CD4-positive, alpha-beta T cell treated with Interleukin-6 at 100 ng/mL for 8 hours (primary cell): Measurements from ENCODE around the gene GLRA1.
A peak's percentile ranks its signal among the peaks of the same experiment; 100 is the strongest.
"Not testable (repeated sequence)": the region's sequence is repeated elsewhere in the genome, so short reads cannot be mapped to it uniquely, and the experiment has no call there.

Experiments used
- DNase-seq: peaks from one replicate; pipeline ENCODE4 v3.0.0-alpha.2; 2020; ENCODE audit warnings: mixed read lengths, low spot score

GLRA1 gene

DNA sequence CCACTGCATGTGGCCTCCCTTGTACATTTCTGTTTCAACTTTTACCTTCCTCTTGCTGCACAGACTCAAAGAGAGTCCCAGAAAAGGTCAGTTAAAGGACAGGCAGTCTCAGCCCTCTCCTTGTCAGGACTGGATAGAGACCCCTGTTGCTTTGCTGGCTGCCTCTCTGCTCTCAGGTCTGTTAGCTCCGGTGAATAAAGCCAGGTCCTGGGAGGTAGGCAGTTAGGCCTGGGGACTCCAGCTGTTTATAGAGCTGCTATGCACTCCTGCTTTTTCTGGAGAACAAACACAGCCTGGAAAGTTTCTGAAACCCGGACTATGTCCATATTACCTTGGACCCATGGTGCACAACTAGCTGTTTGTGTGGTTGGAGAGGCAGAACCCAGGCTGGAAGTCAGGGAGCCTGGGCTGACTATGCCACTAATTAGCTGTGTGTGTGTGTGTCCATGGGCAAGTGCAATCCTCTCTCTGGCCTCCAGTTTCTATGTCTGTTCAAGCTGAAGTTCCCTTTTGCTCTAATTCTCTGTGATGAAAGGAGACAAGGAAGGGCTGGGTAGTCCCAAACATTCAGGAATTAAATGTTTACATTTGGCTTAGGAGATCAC is 42.9 kb downstream of the GLRA1 start:
- no peak for DNase-seq

DNA sequence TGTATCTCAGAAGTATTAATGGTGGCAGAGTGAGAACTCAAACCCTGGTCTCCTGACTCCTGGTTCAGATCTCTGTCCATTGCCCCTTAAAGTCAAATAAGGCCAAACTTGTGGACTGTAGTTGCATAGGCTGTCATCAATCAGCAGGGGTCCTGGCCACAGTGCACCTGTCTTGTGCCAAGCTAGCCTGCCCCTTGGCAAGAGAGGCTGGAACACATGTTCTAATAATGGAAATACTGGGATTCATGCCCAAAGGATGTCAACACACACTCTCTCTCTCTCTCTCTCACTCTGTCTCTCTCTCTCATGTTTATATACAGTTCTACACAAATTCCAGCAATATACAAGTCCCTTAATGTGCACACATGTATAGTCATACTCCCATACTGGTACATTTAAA is 44.3 kb downstream of the GLRA1 start:
- DNase-seq, result no peak

DNA sequence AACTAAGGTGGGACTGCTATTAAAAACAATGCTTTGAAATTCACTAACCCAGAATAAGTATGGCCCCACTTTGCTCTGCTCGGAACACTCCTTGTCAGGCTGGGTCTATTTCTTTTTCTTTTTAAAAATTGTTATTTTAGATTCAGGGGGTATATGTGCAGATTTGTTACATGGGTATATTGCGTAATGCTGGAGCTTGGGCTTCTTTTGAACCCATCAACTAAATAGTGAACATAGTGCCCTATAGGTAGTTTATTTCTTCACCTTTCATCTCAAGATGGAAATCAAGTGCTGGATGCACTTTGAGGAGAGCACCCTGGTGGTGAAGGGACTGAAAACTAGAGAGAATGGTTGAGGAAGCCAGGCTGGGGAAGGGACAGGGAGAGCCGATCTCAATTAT is 51.0 kb downstream of the GLRA1 start:
- DNase-seq, result no peak

DNA sequence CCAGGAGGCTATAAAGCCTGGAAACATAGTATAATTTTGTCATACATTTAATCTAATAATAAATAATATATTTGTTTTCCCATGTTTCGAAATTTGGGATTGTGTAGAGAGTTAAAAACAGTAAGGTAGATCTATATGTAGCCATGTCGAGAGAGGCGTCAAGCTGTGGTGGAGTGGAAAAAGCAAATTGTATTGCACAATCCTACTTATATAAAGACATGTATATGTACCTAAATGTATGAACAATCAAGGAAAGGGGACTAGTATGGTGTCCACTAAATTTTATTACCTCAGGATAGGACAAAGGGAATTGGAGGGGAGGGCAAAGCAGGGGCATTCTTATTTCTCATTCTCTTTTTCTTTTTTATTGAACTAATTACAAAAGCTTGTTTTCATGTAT is 52.0 kb downstream of the GLRA1 start:
- DNase-seq, result no peak

DNA sequence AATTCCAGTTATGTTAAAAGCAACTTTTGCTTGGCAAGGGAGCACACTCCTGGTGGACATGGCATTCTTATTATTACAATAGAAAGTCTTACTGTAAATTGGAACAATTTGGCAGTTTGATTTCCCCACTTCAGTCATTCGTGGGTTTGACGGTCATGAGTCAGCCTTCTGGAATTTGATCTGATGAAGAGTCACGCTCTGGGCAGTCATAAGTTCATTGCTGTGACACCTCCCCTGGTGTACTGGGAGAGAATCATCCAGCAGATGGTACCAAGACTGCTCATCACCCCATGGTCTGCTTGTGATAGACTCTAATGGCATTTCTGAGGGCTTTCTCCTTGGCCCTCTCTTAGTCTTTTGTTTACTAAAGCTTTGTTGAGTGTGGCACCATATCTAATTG is 53.8 kb downstream of the GLRA1 start:
- no peak for DNase-seq

DNA sequence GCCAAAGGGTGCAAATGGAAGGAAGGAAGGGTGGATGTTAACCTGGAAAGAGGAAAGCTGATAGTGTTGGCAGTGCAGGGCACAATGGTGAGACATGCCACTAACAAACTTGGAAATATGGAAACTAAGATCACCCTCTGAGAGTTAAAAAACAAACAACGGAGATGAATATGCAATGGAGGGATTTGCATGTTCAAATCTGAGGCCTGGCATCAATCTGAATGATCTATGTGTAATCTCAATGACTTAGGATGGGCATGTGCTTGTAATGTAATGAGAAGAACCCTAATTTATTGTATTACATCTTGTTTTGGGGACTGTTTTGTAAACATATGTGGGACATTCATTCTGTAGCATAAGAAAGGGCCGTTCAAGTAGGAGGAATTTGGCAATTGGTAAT is 54.4 kb downstream of the GLRA1 start:
- no peak for DNase-seq

DNA sequence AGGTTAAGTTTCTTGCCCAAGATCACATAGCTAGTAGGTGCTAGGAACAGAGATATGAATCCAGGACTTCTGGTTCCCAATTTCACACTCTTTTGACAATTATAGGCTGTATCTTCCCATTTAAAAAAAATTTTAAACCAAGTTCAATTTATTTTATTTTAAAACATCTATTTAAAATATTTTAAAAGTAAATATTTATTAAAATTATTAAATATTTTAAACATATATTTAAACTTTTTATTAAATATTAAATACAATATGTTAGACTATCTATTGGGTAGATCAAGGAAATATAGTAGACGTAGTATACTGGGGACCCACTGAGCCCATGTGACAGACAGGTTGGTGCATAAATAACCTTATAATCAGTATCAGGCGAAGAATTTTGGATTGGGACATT is 54.8 kb downstream of the GLRA1 start:
- DNase-seq, result no peak

DNA sequence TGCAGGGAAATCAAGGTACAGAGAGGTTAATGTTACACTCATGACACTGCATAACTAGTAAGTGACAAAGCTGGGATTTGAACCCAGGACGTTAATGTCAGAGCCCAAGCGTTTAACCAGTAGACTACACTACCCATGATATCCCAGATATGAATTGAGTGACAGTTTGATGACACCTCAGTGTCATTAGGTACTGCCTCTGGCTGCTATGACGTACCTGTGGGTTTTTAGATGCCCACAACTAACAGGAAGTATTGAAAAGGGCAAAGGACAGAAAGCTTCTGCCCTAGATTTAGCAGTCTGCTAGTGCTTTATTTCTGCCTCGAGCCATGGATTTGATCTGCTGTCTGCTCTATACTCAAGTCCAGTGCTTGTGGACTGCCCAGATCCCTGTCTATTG is 56.2 kb downstream of the GLRA1 start:
- DNase-seq, result no peak

DNA sequence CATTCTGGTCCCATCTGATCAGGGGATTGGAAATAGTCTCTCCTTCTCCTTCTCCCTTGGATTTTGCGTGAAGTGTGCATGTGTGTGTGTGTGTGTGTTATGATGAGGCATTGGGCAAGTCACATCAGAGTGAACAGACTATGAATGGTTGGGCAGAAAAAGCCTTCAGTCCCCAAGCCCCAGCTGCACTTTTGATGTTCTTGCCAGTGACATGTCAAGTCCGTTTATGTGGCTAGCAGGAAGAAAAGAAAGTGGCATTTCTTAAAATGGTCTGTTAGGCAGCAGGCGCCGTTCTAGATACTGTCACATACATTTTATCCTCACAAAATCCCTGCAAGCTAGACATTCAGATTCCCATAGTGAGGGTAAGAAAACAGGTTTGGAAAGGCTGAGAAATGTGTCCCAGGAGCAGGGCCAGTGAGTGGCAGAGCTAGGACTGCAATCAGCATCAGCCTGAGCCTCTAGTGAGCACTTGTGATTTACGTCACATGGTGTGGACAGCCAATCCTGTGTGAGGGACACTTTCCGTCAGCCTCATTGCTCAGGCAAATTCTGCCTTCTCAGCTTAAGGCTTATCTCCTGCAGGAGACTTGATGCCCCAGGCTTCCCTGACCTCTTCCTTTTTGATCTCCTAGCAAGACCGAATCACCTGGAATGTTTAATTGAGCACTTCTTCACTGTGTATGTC is 60.4 kb downstream of the GLRA1 start:
- DNase-seq, result no peak

DNA sequence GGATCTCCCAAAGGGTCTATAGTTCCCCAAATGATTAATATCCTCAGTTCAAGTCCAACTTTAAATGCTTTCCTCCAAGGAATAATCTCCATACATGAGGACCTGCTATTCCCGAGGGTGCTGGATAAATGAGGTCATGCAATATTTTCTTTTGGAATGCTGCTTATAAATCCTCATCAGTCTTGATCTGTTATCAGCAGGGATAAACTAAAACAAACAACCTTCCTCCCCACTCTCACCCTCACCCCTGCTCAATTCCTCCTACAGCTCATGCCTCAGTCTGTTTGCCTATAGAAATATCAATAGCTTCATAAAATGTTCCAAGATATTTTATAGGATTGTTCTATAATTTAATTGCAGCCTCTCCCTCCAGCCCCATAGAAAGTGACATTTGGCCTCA is 61.1 kb downstream of the GLRA1 start:
- no peak for DNase-seq

DNA sequence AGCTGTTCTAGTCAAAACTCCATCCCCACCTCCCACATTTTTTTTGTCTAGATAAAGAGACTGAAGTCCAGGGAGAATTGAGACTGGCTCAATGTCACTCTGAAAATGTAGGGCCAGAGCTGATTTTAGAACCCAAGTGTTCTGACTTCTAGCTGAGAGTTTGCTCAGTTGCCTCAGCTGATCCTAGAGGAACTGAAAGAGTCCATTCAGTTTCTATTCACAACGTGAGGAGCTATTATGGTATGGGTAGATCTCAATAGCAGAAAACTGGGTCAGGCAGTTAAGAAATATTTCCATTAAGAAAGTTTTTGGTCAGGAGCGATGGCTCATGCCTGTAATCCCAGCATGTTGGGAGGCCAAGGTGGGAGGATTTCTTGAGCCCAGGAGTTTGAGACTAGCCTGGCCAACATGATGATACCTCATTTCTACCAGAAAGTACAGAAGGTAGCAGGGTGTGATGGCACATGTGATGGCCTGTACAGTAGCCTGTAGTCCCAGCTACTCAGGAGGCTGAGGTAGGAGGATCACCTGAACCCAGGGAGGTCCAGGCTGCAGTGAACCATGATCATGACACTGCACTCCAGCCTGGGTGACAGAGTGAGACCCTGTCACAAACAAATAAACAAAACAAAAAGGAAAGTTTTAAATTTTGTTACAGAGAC is 61.7 kb downstream of the GLRA1 start:
- no peak for DNase-seq

DNA sequence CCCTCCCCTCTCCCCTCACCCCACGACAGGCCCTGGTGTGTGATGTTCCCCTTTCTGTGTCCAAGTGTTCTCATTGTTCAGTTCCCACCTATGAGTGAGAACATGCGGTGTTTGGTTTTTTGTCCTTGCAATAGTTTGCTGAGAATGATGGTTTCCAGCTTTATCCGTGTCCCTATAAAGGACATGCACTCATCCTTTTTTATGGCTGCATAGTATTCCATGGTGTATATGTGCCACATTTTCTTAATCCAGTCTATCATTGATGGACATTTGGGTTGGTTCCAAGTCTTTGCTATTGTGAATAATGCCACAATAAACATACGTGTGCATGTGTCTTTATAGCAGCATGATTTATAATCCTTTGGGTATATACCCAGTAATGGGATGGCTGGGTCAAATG is 63.8 kb downstream of the GLRA1 start:
- DNase-seq, result not testable (repeated sequence)

DNA sequence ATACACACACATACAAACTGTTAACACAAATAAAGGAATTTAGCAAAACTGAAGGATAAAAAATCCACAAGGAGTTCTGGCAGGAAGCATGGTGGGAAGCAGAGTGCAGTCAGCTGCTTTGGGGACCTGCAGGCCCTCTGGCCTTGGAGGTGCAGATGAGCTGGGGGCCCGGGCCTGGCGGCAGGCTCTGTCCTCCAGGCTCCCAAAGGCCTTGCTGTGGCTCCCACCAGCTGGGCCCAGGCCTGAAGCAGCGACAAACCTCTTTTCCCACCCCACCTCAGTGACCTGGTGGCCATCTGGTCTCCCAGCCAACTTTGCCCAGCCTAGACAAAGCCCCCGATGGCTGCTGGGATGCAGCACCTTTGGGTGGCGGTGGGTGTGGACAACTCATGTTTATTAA is 67.8 kb downstream of the GLRA1 start:
- DNase-seq, result no peak

DNA sequence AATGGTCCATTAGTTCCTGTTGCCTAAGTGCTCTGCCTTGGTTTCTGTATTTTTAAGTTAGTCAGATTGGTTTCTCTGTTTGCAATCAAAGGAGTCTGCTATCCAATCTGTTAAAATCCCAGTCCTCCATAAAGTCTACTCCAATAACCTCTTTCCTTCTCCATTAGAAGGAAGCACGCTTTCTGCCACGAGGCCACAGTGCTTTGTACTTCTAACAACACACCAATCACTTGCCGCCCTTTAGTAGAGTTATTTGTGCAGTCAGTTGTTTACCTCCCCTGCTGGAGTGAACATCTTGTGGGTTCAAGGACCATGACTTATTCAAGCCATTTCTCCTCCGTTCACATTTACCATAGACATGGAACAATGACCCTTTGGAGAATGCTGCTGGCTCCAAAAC is 69.0 kb downstream of the GLRA1 start:
- no peak for DNase-seq

DNA sequence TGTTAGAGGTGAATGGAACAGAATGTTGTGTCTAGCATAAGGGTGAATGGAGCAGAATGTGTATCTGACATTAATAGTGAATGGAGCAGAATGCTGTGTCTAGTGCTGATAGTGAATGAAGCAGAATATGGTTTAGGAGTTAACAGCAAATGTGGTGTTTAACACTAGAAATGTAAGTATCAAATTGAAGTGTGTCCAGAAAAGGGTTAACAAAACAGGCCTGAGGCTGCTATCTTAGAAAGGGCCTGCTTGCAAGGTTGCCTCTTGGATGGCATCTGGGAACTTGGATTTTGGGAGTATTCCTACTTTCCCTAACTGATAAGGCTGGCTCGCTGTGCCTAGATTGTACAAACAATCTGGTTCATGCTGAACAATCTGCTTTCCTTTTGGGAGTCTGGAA is 76.8 kb downstream of the GLRA1 start:
- DNase-seq, result no peak

DNA sequence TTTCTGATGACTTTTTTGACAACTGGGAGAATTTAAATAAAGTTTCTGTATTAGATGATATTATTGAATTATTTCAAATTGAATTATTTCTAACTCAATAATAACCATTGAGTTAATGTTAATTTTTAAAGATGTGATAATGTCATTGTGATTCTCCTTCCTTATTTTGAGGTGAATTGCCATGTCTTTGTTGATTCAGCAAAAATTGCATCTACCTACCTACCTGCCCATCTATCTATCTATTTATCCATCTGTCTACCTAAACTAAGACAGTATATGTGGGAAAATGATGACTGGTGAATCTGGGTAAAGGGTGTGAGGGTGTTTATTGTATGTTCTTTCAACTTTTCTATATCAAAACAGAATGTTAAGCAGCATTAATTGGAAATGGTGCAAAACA is 77.9 kb downstream of the GLRA1 start:
- DNase-seq, result no peak

DNA sequence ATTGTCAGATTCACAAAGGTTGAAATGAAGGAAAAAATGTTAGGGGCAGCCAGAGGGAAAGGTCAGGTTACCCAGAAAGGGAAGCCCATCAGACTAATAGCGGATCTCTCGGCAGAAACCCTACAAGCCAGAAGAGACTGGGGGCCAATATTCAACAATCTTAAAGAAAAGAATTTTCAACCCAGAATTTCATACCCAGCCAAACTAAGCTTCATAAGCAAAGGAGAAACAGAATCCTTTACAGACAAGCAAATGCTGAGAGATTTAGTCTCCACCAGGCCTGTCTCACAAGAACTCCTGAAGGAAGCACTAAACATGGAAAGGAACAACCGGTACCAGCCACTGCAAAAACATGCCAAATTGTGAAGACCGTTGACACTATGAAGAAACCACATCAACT is 91.8 kb downstream of the GLRA1 start:
- not testable (repeated sequence) for DNase-seq

DNA sequence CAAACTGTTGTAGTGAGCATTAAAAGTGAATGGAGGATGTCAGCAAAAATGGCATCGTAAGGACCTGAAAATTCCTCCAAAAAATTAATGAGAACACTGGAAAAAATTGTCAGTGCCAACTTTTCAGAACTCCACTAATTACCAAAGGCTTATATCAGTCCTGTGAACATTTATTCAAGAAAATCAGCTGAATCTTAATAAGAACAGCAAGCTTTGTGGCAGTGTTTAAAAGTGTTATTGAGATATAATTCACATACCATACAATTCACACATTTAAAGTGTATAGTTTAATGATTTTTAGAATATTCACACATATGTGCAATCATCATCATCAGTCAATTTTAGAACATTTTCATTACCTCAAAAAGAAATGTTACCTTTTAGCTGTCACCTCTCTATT is 95.3 kb downstream of the GLRA1 start:
- no peak for DNase-seq

DNA sequence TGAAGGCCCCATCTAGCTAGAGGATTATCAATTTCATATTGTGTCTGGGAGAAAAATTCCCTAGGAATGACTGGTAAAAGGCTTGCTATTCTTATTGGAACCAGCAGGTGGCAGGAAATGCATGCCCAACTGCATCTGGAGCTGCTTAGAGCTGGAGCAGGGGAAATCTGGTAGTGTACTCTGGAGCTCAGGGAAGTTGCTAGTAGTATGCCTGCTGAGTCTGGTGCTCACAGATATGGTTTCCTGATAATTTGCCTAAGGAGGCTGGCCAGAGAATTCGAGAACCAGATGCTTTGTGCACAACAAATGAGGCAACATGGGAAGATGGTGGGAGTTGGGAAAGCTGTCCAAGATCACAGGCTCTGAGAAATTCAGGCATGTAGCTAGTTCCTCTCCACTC is 99.2 kb downstream of the GLRA1 start:
- DNase-seq, result peak; percentile 36

DNA sequence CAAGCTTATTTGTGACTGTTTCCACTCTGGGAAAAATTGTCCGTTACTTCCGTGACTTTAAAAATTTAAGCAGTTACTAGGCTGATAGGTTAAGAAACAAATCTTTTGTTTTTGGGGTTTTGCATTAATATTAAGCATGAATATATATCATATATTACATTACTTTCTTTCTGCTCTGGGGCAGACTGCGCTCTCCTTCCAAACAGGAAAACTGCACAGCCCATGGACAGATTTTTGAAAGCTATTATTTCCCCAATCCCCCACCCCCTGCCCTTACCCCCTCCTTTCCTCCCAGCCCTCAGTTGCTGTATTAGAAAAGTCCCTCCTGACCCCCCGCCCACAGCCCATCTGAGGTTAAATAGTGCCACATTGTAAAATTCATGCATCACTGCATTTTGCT is 102.5 kb downstream of the GLRA1 start:
- no peak for DNase-seq

DNA sequence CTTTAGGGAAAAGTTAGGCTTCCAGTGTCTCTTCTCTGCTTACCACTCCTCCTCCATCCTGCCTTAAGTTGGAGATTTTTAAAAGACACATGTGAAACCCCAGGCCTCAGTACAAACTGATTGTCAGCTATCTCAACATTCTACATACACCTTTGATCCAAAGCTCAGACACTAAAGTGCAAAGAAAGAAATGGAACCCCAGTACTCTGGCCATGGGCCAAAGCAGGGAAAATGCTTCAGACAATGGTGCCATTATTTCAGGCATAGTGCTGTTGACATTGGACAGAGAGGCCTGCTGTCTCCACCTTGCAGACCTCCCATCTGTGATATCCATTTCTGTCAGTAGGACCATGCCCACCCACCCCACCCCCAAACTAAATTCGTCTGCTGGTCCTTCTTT is 103.7 kb downstream of the GLRA1 start:
- DNase-seq, result no peak

DNA sequence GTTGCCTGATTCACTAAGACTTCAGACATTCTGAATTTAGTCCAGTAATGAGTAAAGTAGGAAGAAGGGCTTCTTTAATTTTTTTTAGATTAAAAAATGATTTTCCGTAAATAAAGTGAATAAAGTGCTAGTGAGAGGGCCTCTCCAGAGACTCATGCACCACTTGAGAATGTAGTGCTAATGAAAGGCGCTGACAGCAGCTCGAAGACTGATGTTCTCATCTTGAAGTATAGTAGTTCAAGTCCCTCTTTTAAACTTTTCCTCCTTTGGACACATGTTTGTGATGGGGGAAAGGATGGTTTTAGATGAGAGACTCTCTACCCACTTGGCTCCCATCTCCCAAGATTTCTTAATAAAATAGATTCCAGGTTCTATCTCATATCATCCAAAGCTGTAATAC is 104.4 kb downstream of the GLRA1 start:
- no peak for DNase-seq

DNA sequence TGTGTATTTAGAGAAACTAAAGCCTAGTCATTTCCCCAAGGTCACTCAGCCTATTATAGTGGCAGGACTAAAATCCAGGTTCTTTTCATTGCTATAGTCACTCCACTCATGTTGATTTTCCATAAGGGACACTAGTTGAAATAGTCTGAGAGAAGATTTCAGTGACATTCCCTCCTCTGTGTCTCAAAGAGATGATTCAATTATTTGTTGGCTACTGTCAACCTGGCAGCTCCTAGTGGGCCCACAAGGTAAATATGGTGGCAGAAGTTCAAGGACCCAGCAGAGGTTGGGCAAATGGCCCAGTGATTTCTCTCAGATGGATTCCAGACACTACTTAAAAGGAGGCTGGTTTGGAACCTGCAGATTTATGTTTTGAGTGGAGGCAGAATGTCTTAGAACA is 104.8 kb downstream of the GLRA1 start:
- no peak for DNase-seq

DNA sequence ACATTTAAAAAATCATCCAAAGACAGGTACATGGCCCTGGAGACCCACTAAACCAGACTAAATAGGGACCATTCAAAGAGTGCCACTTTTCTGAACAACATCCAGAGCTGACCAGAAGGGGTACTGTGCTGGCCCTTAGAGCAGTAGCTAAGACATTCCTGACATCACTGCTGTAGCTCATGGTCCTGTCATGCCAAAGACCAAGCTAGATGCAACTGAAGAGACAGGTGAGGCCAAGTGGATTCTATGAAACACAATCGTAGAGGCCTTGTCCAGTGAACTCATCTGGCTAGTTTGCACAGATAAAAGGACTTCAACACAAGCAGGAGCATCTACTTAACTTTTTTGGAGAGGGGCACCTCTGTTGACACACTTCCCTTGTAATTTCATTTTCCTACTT is 109.6 kb downstream of the GLRA1 start:
- no peak for DNase-seq
